Measurements from ENCODE around the gene FHAD1.

Gene FHAD1

GRCh38 chr1:15220825-15221431 is 26.1 kb upstream of the FHAD1 start:
- no peak for TF ChIP-seq CREB5 (CRISPR knock-in tag; IDR thresholded peaks at IDR 0.05; ENCODE audit: low read depth)
- no peak for ATAC-seq

- TF ChIP-seq RARB (CRISPR knock-in tag; IDR thresholded peaks at IDR 0.05) (no peak), ISL1 (CRISPR knock-in tag; IDR thresholded peaks at IDR 0.05) (no peak), ZNF70 (CRISPR knock-in tag; IDR thresholded peaks at IDR 0.05) (no peak), OSR1 (CRISPR knock-in tag; IDR thresholded peaks at IDR 0.05) (no peak), ARNTL (CRISPR knock-in tag; IDR thresholded peaks at IDR 0.05; ENCODE audit: borderline replicate concordance, low read depth) (no peak), ZFP3 (CRISPR knock-in tag; IDR thresholded peaks at IDR 0.05) (no peak), PPARA (CRISPR knock-in tag; IDR thresholded peaks at IDR 0.05; ENCODE audit: borderline replicate concordance) (no peak), BACH2 (CRISPR knock-in tag; IDR thresholded peaks at IDR 0.05; ENCODE audit: borderline replicate concordance) (no peak), ZNF8 (CRISPR knock-in tag; IDR thresholded peaks at IDR 0.05) (no peak), TCF4 (CRISPR knock-in tag; IDR thresholded peaks at IDR 0.05; ENCODE audit: borderline replicate concordance) (no peak), TSHZ2 (CRISPR knock-in tag; IDR thresholded peaks at IDR 0.05) (no peak)
- ATAC-seq, result no peak
Measured at GRCh38 chr1:15222653-15223303, 24.2 kb upstream of the FHAD1 start.

GRCh38 chr1:15224259-15224869 is 22.7 kb upstream of the FHAD1 start:
- no peak for ATAC-seq
- TF ChIP-seq ZNF70 (CRISPR knock-in tag; IDR thresholded peaks at IDR 0.05) (no peak), ZNF8 (CRISPR knock-in tag; IDR thresholded peaks at IDR 0.05) (no peak), ESRRG (CRISPR knock-in tag; IDR thresholded peaks at IDR 0.05) (no peak), ZFP3 (CRISPR knock-in tag; IDR thresholded peaks at IDR 0.05) (no peak), CSRNP3 (CRISPR knock-in tag; IDR thresholded peaks at IDR 0.05) (no peak), OSR1 (CRISPR knock-in tag; IDR thresholded peaks at IDR 0.05) (no peak), RARB (CRISPR knock-in tag; IDR thresholded peaks at IDR 0.05) (no peak), BACH2 (CRISPR knock-in tag; IDR thresholded peaks at IDR 0.05; ENCODE audit: borderline replicate concordance) (no peak), ZFP30 (CRISPR knock-in tag; IDR thresholded peaks at IDR 0.05) (no peak), GLIS3 (CRISPR knock-in tag; IDR thresholded peaks at IDR 0.05) (no peak), TOX (CRISPR knock-in tag; IDR thresholded peaks at IDR 0.05; ENCODE audit: borderline replicate concordance) (no peak), TSHZ2 (CRISPR knock-in tag; IDR thresholded peaks at IDR 0.05) (no peak), POU6F1 (CRISPR knock-in tag; IDR thresholded peaks at IDR 0.05; ENCODE audit: borderline replicate concordance, low read depth) (no peak), PPARA (CRISPR knock-in tag; IDR thresholded peaks at IDR 0.05; ENCODE audit: borderline replicate concordance) (no peak), TCF4 (CRISPR knock-in tag; IDR thresholded peaks at IDR 0.05; ENCODE audit: borderline replicate concordance) (no peak), PATZ1 (CRISPR knock-in tag; IDR thresholded peaks at IDR 0.05; ENCODE audit: borderline replicate concordance) (no peak)

Data from SK-N-SH treated with all-trans-retinoic acid at 6 μM for 48 hours (cell line).